ENCODE results near the gene C7orf33.
"Not testable (repeated sequence)": the region's sequence is repeated elsewhere in the genome, so short reads cannot be mapped to it uniquely, and the experiment has no call there.

Gene C7orf33

DNA sequence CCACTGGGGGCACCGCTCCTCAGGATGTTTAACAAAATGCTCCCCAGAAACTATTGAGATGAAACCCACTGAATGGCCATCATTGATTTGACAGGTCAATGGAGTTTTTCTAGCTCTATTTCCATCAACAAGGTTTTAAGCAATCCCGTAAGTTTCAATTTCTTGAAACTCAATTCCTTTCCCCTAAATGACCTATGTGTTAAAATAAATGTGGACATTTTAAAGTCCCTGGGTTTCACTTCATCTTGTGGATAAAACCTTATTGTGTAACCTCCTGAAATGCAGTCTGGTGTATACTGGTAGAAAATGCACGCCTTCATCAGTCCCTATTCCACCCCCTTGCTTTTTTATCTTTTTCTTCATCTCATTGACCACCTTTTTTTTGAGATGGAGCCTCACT is 8.9 kb upstream of the C7orf33 start:
- DNase-seq, result no peak

DNA sequence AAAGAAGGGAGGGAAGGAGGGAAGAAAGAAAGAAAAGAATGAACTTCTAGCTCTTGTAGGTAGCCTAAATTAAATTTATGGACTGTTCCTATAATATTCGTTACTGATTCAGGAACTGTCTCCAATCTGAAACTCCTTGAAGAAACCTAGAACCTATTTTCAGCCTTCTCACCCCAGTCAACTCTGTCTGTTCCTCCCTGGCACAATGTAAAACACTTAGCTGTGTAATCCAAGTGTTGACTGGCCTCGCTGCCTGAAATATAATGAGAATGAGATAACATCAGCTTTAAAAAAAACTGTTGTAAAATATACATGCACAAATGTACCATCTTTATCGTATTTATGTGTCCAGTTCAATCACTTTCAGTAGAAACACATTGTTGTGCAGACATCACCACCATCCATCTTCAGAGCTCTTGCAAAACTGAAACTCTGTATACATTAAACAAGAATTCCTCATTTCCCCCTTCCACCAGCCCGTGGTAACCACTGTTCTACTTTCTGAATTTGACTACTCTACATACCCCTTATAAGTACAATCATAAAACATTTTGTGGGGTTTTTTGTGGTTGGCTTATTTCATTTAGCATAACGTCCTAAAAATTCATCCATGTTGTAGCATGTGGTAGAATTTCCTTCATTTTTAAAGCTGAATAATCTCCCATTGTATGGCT is 6.3 kb upstream of the C7orf33 start:
- no peak for DNase-seq

DNA sequence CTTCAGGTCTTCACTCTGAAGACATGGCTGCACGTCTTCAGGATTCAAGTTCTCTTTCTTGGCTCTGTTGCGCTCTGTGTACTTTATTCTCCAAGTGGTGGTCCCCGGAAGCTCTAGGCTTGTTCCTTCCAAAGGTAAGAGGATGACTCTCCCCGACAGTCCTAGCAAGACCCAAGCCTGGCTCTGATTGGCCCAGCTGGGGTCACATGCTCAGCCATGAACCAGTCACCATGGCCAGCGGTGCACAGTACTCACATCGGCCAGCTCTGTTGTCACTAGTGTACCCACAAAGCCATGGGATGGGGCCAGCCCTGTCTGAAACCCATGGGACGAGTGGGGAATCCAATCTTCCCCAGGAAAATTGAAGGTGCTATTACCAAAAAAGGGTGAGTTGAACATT is 5.2 kb upstream of the C7orf33 start:
- DNase-seq, result no peak

DNA sequence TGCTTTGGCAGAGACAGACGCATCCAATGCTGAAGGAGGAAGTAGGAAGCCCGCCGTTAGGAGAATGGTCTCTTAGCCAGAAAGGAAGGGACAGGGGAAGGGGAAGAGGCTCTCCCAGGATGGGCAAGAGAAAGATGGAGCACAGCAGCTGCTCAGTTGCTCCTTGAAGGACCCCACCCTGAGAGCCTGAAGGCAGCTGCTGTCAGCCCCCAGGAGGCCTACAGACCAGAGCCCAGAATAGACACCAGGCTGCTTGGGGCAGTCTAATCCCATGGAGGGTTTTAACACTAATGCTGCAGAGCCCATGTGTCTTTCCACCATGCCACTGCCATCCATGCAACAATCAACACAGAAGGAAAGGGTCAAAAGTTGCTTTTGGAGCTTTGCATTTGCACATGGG is 3.5 kb upstream of the C7orf33 start:
- no peak for DNase-seq

DNA sequence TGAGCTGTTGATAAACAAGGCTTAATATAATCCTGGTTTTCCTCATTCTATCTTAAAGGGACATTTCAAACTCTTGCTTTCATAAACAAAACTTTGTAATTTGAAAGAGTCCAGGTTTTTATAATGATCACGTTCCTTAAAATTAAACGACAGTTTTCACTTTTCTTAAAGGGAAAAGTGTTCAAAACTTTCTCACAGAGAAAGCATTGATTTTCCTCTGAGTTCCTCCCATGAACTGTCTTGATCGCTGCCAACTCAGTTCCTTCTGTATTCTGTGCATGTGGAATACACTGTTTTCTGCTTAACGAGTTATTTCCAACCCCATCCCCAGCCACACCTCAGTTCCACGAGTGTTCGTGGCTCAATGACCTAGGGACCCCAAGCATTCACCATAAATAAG is 2.4 kb upstream of the C7orf33 start:
- no peak for DNase-seq

DNA sequence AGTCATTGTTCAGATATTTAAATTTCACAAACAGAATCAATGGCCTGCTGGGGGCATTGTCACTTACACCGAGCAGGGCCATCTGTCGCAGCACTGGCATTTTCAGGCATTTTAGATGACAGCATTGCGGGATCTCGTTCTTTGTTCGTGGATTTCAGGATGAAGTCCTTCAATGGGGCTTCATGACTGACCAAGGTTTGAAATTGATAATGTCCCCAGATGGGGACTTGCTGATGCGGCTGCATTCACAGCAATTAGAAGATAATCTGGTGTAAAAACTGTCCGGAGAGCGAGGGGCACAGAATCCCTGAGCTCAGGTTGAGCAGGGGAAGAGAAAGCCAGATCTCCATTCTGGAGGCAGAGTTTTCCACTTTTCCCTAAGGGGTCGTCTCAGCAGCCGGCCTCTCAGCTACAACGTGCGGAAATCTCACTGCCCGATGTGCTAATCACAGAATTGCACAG is 1.9 kb upstream of the C7orf33 start:
- no peak for DNase-seq

DNA sequence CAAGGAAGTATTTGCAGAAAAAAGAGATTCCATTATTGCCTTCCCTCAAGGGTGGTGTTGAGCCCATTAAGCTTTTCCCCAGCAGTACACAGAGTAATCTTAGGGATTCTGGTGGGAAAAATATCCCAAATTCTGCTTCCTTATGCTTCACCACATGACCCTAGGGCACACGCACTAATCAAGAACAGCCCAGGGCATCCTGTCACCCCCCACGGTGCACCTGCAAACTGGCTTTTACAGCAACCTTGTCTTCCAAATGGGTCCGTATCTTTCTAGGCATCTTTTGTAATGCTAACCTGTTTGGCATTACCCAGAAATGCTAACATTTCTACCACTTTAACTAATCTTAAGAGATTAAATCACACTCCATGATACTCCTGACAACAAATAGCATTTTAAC is 926 bp upstream of the C7orf33 start:
- no peak for DNase-seq

DNA sequence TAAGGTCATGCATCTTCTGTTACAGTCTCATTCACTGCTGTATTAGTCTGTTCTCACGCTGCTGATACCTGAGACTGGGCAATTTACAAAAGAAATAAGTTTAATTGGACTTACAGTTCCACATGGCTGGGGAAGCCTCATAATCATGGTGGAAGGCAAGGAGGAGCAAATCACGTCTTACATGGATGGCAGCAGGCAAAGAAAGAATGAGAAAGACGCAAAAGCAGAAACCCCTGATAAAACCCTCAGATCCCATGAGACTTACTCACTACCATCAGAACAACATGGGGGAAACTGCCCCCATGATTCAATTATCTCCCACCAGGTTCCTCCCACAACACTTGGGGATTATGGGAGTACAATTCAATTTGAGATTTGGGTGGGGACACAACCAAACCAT is 5.8 kb downstream of the C7orf33 start:
- not testable (repeated sequence) for DNase-seq

DNA sequence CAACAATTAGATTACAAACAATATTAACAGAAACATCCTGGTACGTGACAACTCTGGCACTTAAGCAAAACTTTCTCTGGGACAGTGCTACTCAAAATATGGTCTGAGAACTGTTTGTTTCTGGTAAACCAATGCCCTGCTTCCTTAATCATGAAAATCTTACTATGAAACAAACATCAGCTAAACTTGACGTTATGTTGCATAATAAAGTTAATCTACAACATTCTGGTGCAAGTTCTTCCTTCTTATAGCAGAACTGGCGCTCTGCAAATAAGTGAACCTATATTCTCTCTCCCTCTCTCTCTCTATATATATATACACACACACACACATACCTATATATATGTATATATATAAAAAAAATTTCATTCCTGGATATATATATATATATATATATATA is 7.8 kb downstream of the C7orf33 start:
- no peak for DNase-seq

DNA sequence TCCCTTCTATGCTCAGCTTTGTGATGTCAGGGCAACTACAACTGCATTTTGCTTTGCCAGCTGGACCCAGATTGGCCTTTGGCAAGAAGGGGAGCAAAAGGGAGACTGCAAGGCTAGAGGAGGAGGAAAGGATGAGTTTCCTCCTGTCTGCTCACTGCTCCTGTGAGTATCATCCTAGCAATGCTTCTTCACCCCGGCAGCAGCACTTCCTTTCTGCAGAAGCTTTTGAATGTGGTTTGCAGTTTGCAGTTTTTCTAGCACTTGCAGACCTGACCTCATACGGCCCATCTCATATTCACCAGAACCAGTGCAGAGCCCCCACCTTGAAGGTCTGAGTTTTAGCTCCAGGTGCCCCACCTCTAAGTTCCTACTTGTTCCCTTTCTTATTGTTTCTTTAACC is 14.8 kb downstream of the C7orf33 start:
- no peak for DNase-seq

DNA sequence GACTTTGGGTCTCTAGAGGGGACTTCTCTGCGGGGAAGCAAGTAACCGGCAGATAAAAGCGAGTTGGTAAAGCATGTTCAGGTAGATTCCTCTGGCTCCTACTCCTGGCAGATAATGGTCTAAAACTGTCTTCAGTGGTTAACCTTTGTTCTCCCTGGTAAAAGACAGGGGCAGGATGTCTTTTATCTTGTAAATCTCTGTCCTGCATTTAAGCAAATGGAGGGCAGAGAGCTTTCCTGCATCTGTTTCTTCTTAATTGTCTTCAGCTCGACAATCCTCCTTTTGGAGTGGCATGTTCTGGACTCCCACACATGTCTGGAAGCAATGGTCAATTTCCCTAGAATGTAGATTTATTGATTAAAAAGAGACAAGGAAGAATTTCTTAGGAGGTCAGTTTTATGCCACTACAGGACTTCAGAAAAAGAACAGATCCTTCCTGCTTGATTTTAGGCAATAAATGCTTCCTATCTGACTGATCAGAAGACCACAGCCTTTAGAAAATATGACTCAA is 16.6 kb downstream of the C7orf33 start:
- no peak for DNase-seq

DNA sequence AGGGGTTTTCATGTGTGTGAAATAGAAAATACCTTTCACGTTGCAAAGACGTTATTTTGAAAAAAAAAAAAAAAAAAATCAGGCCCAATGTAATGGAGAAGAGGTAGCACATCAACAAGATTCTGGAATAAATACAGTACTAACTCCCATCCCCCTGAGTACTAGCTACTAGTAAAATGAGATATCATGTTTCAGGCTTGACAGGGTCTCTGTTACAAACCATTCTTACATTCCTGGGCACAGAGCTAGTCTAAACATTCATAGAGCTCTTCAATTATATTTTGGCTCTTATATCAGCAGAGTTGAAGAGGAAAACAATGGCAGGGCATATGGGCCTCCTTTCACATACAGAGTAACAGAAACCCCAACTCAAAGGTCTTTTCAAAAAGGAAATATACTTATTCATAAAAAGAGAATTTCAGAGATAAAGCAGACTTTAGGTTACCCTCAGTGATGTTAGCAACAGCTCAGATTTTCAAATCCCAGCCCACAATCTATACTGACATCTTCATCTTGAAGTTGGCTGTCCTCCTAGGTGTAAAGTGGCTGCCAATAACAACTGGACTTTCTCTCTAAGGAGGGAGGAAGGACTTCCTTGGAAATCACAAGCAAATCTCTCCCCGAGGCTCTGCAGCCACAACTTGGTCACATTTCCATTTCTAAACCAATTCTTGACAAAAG is 18.6 kb downstream of the C7orf33 start:
- no peak for DNase-seq

DNA sequence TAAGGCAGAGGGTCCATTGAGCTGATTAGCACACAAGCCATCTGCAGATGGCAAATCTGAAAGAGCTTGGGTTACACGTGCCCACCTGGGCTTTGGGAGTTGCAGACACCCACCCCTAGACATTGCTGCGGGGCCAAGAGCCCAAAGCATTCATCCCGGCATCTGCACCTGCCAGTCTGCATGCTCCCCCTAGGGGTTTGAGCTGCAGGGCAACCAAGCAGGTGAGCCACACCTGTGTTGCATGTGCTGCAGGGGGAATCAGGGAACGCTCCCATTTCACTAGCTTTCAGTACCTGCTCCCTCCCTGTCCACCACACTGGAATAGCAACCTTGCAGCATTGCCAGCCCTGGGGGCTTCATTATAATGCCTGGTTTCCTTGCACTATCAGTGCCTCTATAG is 21.1 kb downstream of the C7orf33 start:
- no peak for DNase-seq

DNA sequence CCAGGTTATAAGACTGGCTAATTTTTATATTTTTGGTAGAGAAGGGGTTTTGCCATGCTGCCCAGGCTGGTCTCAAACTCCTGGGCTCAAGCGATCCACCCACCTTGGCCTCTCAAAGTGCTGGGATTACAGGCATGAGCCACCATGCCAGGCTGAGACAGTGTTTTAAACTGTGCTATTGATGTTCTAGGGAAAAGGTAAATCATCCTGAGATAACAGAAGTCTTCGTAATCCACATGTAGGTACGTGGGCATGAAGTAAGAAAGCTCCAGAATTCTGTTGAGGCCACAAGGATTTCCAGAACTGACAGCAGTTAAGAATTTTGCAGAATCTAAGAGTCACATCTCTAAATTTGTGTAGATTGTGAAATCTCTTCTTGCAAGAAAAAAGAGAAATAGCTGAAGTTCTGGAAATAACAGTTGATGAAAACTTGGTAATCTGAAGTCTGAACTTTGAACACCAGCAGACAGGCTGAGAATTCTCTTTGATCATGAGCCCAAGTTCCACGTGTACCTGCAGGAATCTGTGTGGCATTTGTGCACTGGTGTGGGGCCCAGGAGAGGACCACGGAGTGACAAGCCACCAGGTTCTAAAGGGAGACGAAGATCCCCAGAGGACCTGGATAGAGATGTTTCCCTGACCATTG is 24.6 kb downstream of the C7orf33 start:
- no peak for DNase-seq

DNA sequence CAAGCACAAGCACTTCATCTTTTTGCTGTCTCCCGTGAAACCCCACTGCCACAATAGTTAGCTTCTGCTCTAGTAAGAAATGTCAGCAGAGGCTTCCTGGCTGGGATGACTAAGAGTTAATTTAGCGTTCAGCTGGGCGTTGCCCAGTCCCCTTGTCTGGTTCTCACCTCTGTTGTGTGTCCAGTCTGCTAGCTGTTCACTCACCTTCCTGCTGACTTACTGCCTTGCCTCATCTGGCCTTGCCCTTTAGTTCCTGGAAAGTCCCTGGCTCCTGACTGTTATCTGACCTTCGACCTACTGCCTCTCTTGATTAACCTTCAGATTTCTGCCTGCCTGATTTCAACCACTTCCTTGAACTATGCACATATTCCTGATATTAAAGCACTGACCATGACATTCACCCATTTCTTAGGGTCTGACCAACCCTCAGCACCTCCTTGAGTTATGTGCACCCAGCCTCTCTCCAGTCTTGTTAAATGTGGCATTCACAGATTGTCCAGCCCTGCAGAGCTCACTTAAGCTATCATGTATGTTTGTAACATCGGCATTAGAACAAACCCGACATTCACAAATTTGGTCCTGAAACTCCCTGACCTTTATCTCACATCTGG is 30.3 kb downstream of the C7orf33 start:
- DNase-seq, result no peak

DNA sequence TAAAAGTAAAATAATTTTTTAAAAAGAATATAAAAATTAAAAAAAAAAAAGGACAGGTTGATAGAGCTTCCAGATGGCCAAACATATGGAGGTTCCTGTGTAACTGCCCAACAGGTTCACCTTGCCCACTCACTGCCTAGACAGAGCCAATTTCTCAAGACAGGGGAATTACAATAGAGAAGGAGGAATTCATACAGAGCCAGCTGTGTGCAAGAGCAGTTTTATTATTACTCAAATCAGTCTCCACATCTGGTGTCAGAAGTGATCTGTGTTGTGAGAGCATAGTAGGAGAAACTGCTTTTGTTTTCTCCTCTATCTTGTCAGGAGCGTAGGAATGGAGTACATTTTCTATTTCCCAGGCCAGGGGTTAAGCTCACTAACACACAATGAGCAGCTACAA is 31.0 kb downstream of the C7orf33 start:
- no peak for DNase-seq

DNA sequence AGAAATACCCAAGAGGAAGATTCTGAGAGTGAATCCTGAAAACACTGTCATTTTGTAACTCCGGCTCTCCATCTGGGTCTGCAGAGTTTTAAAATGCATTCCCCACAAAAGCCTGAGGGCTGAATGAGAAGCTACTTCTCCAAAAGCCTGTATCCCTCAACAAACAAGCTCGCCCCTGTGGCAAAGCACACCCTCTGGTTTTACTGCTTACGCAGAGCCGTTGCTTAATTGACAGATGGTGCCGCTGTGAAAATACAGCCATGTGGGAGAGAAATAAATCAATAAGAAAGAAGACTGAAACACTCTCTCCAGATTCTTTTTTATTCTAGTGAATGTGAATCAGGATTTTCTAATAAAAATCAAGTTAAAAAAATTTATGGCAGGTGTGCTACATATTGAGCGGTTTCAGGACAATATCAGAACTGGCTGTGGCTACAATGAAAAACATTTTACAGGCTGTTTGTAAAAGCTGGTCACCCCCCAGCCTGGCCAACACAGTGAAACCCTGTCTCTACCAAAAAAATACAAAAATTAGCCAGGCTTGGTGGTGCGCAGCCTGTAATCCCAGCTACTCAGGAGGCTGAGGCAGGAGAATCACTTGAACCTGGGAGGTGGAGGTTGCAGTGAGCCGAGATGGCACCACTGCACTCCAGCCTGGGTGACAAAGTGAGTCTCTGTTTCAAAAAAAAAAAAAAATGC is 32.5 kb downstream of the C7orf33 start:
- no peak for DNase-seq

DNA sequence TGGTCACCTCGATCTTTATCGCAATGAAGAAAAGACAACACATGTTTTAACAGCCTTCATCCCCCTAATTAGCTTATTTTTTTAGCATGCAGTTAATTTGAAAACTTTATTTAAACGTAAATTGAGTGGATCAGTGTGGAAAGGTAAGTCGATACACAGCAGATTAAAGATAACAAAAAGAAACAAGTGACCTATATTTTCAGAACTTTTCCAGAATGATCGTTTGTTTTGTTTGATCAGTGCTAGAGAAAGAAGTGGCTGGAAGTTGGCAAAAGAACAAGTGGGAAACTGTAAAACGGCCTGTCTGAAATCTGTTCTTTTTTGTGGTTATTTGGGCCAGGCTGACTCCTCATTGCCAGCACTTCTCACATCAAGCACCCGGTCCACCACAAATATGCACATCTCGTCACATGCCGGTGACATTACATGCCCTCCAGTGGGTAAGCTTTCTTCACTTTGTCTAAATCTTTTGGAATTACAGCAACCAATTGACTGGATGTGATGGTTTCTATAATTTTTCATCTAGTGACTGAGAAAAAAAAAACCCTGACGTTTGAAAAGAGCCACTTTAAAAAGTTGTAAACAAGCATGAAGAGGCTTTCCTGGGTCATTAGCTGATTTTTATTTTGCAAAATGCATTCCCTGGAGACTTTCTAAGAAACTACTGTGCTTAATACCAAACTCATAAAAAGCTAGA is 33.2 kb downstream of the C7orf33 start:
- no peak for DNase-seq

DNA sequence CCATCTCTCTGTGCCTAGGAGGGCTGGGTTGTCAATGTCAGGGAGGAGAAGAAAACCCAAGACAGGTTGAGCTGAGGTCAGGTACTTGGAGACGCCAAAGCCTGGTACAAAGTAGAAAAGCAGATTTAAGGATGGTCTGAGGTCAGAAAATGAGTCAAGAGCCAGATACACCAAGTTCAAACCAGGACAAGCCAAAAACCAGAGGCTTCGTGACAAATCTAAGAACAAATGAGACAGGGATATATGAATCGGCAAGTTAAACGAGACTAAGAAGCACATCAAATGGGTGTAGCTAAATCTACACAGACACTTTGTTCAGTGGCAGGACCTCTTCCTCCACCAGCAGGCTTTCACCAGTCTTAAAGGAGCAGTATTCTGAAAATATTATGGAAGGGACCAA is 34.2 kb downstream of the C7orf33 start:
- DNase-seq, result no peak

DNA sequence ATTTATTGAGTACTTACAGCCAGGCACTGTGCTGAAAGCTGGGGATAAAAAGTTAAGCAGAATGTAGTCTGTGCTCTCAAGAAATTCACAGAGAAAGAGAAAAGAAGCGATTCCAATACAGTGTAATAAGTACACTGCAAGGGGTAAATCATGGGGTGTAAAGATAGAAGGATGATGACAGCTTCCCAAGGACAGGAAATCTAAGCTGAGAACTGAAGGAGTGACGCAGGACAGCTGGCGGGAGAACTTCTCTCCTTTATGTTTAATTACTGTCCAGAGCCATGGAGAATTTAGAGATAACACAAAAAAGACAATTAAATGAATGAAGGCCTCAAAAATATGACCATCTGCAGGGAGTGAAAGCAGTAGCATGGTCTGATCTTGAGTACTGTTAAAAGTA is 34.8 kb downstream of the C7orf33 start:
- DNase-seq, result no peak

DNA sequence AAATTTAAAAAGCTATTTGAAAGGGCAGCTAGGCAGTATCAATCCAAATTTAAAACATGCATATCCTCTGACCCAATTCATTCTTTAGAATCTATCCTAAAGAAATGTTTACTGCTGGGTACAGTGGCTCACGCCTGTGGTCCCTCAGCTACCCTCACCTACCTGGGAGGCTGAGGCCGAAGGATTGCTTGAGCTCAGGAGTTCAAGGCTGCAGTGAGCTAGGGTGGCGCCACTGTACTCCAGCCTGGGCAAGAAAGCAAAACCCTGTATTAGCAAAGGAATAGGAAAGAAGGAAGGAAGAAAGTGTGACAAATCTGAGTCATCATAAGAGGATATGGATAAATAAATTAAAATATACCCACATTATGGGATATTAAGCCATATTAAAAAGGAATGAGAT is 36.3 kb downstream of the C7orf33 start:
- DNase-seq, result no peak

DNA sequence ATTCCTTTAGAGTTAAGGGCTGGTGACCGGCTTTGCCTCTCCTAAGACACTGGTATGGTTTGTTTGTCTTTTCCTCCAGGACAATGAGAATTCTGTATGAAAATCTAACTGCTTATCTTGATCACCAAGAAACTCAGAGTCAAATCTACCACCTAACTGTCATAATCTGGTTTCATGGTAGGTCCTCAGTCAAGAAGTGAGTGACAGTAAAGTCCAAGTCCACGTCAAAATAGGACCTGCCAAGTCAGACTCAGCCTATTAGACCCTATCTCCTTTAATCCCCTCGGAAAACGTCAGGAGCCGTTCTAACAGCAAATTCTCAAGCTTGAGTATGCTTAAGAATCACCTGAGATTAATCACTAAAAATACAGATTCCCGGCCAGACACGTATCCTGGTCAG is 37.4 kb downstream of the C7orf33 start:
- DNase-seq, result no peak

DNA sequence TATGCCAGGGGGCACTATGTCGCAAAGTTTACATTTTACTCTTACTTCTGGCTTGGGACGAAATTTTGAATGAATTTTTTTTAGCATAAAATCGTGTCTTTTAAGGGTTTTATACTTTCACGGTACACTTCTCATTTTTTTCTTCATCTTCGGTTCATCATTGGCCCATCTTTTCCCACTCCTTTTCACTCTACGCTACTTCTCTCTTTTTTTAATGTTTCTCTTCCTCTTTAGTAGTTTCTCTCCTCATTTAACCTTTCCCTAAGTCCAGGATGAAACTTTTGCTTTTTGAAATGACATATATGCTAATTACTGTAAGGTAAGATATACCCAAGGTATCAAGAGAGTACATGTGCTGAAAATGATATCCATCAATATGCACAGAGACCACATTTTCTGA is 39.5 kb downstream of the C7orf33 start:
- DNase-seq, result no peak
